ENCODE measurements around the gene USP3. TPM values are rescaled to one million over a fixed set of nuclear protein-coding genes. Genes with fewer than 3 reads are reported as not detected.
A peak's percentile ranks its signal among the peaks of the same experiment; 100 is the strongest.

USP3 gene
- total and polyA plus RNA-seq, 10 of the 15 experiments (the other 5 are each of a cell fraction or from before 2014, with no cell fraction given): 23.8 to 64.5 (median 50.3) TPM

DNA sequence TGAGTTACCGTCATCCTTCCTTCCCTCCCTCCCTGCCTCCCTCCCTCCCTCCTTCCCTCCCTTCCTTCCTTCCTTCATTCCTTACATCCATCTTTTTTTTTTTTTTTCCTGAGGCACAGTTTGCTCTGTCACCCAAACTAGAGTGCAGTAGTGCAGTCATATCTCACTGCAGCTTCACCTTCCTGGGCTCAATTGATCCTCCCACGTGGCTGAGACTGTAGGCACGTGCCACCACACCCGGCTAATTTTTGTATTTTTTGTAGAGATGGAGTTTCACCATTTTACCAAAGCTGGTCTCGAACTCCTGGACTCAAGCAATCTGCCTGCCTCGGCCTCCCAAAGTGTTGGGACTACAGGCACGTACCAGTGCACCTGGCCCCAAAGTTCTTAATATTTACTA, 25.8 kb downstream of the USP3 start:
- no peak for FAIRE-seq
- POLR2A ChIA-PET: interaction anchor here (0.6 to 6.6 kb wide), 8 partner anchors 11 to 69 kb away, joined by 3 to 47 read pairs (median 3); partner anchors contain the start of genes FBXL22 and USP3
- no peak overlapping the region for H2AFZ ChIP-seq (ENCODE audit: control insufficient read depth, low read depth, low read length)
- peaks cover 99% of the 10 kb centered on the region for H3K79me2 ChIP-seq (ENCODE audit: control insufficient read depth, insufficient read depth, low read length)
- intact Hi-C loops (cut with micrococcal nuclease; ENCODE audit: unreplicated experiment) (no loop called here), in situ Hi-C loops (cut with MboI) (no loop called here)
- no peaks in the 10 kb centered on the region for H4K20me1 ChIP-seq (ENCODE audit: control insufficient read depth, insufficient read depth)
- no peak for DNase-seq (ENCODE audit: low read depth, low spot score)
- H3K4me3 ChIP-seq: peak overlapping the region; percentile 7; the same call in 1 of the 2 replicates
- CTCF ChIA-PET: interaction anchor here (0.9 to 8.4 kb wide), 9 partner anchors 10 to 482 kb away, joined by 3 to 52 read pairs (median 9); partner anchors contain the start of gene FBXL22
- peaks cover 45% of the 10 kb centered on the region for H3K4me1 ChIP-seq (ENCODE audit: control insufficient read depth, insufficient read depth, low read length)
- ATAC-seq: peak; percentile 34
- H3K36me3 ChIP-seq (ENCODE audit: control insufficient read depth in 2 of 2, insufficient read depth in 2 of 2, low read length in 1 of 2): no peaks in the 10 kb centered on the region; a peak in 1 of 4 replicates
- BruUV-seq (replicated peaks): no TSS peak
- SMC1A ChIA-PET (ENCODE audit: uncharacterized antibody, unreplicated experiment): interaction anchor here (0.6 to 11.6 kb wide), 15 partner anchors 9 to 69 kb away, joined by 3 to 133 read pairs (median 10); partner anchors contain the start of gene USP3
- H3K4me2 ChIP-seq (ENCODE audit: control insufficient read depth, insufficient read depth): no peak overlapping the region
- no peaks in the 10 kb centered on the region for H3K9me3 ChIP-seq (replicated peaks; ENCODE audit: control insufficient read depth, insufficient read depth, low read length)
- peak overlapping the region; percentile 60; the same call in 1 of the 2 replicates for H3K27ac ChIP-seq (ENCODE audit: control insufficient read depth, insufficient read depth)
- RAD21 ChIA-PET (ENCODE audit: unreplicated experiment): interaction anchor here (0.6 to 7.2 kb wide), 12 partner anchors 11 to 70 kb away, joined by 3 to 75 read pairs (median 4); partner anchors contain the start of genes FBXL22 and USP3
- no peaks in the 10 kb centered on the region for H3K27me3 ChIP-seq (replicated peaks in 1 of 2; ENCODE audit: control insufficient read depth in 2 of 2, insufficient read depth in 2 of 2, low read length in 1 of 2)
- no peak overlapping the region for H3K9ac ChIP-seq (ENCODE audit: control insufficient read depth, insufficient read depth, low read length)
- WGBS (ENCODE audit: insufficient coverage, insufficient replicate concordance, low lambda C conversion rate, missing lambda C conversion rate): 58% methylated on average over 7 of the region's 7 CpGs
- TF ChIP-seq FOS (IDR thresholded peaks at IDR 0.05; ENCODE audit: borderline replicate concordance, extremely low read depth, insufficient read length) (no peak), BHLHE40 (IDR thresholded peaks at IDR 0.05; ENCODE audit: borderline replicate concordance in 1 of 2, low read depth in 2 of 2, low read length in 1 of 2) (peak; percentile 82 to 84), RCOR1 (conservative IDR thresholded peaks at IDR 0.05; ENCODE audit: low read depth, low read length) (no peak), RUNX3 (IDR thresholded peaks at IDR 0.05; ENCODE audit: low read length) (no peak), KDM1A (IDR thresholded peaks at IDR 0.05; ENCODE audit: borderline replicate concordance) (no peak), ATF2 (IDR thresholded peaks at IDR 0.05; ENCODE audit: low read length) (0 out of 2 replicates have a peak, but pooled peaks have one; percentile 2), ZNF384 (IDR thresholded peaks at IDR 0.05; ENCODE audit: borderline replicate concordance, low read depth, low read length) (no peak), RAD51 (IDR thresholded peaks at IDR 0.05) (peak; percentile 29; the same call in 1 of the 2 replicates), SREBF2 (IDR thresholded peaks at IDR 0.05; ENCODE audit: low read length) (no peak), STAT3 (IDR thresholded peaks at IDR 0.05; ENCODE audit: low read depth, low read length) (no peak), MYB (IDR thresholded peaks at IDR 0.05; ENCODE audit: borderline replicate concordance, low read depth, low read length) (no peak), EZH2 (IDR thresholded peaks at IDR 0.05; ENCODE audit: borderline replicate concordance, control insufficient read depth, low read depth, low read length) (no peak)
- TF ChIP-seq, protein P1, sequence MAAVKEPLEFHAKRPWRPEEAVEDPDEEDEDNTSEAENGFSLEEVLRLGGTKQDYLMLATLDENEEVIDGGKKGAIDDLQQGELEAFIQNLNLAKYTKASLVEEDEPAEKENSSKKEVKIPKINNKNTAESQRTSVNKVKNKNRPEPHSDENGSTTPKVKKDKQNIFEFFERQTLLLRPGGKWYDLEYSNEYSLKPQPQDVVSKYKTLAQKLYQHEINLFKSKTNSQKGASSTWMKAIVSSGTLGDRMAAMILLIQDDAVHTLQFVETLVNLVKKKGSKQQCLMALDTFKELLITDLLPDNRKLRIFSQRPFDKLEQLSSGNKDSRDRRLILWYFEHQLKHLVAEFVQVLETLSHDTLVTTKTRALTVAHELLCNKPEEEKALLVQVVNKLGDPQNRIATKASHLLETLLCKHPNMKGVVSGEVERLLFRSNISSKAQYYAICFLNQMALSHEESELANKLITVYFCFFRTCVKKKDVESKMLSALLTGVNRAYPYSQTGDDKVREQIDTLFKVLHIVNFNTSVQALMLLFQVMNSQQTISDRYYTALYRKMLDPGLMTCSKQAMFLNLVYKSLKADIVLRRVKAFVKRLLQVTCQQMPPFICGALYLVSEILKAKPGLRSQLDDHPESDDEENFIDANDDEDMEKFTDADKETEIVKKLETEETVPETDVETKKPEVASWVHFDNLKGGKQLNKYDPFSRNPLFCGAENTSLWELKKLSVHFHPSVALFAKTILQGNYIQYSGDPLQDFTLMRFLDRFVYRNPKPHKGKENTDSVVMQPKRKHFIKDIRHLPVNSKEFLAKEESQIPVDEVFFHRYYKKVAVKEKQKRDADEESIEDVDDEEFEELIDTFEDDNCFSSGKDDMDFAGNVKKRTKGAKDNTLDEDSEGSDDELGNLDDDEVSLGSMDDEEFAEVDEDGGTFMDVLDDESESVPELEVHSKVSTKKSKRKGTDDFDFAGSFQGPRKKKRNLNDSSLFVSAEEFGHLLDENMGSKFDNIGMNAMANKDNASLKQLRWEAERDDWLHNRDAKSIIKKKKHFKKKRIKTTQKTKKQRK (IDR thresholded peaks at IDR 0.05; ENCODE audit: low read depth, low read length): no peak
- TF ChIP-seq, protein P2, sequence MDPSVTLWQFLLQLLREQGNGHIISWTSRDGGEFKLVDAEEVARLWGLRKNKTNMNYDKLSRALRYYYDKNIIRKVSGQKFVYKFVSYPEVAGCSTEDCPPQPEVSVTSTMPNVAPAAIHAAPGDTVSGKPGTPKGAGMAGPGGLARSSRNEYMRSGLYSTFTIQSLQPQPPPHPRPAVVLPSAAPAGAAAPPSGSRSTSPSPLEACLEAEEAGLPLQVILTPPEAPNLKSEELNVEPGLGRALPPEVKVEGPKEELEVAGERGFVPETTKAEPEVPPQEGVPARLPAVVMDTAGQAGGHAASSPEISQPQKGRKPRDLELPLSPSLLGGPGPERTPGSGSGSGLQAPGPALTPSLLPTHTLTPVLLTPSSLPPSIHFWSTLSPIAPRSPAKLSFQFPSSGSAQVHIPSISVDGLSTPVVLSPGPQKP (IDR thresholded peaks at IDR 0.05; ENCODE audit: low read depth, low read length): no peak
- TF ChIP-seq, protein P3, sequence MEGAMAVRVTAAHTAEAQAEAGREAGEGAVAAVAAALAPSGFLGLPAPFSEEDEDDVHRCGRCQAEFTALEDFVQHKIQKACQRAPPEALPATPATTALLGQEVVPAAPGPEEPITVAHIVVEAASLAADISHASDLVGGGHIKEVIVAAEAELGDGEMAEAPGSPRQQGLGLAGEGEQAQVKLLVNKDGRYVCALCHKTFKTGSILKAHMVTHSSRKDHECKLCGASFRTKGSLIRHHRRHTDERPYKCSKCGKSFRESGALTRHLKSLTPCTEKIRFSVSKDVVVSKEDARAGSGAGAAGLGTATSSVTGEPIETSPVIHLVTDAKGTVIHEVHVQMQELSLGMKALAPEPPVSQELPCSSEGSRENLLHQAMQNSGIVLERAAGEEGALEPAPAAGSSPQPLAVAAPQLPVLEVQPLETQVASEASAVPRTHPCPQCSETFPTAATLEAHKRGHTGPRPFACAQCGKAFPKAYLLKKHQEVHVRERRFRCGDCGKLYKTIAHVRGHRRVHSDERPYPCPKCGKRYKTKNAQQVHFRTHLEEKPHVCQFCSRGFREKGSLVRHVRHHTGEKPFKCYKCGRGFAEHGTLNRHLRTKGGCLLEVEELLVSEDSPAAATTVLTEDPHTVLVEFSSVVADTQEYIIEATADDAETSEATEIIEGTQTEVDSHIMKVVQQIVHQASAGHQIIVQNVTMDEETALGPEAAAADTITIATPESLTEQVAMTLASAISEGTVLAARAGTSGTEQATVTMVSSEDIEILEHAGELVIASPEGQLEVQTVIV (IDR thresholded peaks at IDR 0.05; ENCODE audit: borderline replicate concordance, partially characterized antibody): no peak
